Naive B cell (primary cell): ENCODE data around the gene TRIM58. TPM values are rescaled to one million over a fixed set of nuclear protein-coding genes. Genes with fewer than 3 reads are reported as not detected.

Experiments used
- ATAC-seq, 2 donors: fragments of 150-1000 bp; cut with Tn5 transposase; 2 replicates each; pipeline ENCODE4 v1.10.0; 2021; ENCODE audit warnings: low read depth in 2 of 2, mild to moderate bottlenecking in 2 of 2, moderate library complexity in 2 of 2
- DNase-seq: peaks from one replicate; pipeline ENCODE4 v3.0.0; 2022
- H3K27ac Mint-ChIP-seq, 6 donors: one replicate each; pipeline ENCODE4 v1.8.0; 2020 to 2022; ENCODE audit warnings: mild to moderate bottlenecking in 6 of 6, mixed read lengths in 6 of 6, moderate library complexity in 5 of 6, inconsistent platforms in 2 of 6
- H3K27me3 Mint-ChIP-seq, 3 donors: one replicate each; pipeline ENCODE4 v1.8.0; 2021 to 2022; ENCODE audit warnings: mixed read lengths in 3 of 3, mild to moderate bottlenecking in 1 of 3
- H3K36me3 Mint-ChIP-seq, 2 donors: one replicate each; pipeline ENCODE4 v1.8.0; 2020 to 2022; ENCODE audit warnings: mixed read lengths in 2 of 2, inconsistent platforms in 1 of 2, mild to moderate bottlenecking in 1 of 2
- H3K4me1 Mint-ChIP-seq, 3 donors: one replicate each; pipeline ENCODE4 v1.8.0; 2020 to 2022; ENCODE audit warnings: mixed read lengths in 3 of 3, inconsistent platforms in 1 of 3, mild to moderate bottlenecking in 1 of 3, moderate library complexity in 1 of 3
- H3K4me3 Mint-ChIP-seq, 8 donors: one replicate each; pipeline ENCODE4 v1.8.0; 2020 to 2022; ENCODE audit warnings: mild to moderate bottlenecking in 8 of 8, mixed read lengths in 8 of 8, moderate library complexity in 8 of 8, inconsistent platforms in 2 of 8
- H3K9me3 Mint-ChIP-seq, 7 donors: one replicate each; pipeline ENCODE4 v1.8.0; 2020 to 2022; ENCODE audit warnings: mixed read lengths in 7 of 7, mild to moderate bottlenecking in 5 of 7, inconsistent platforms in 2 of 7, moderate library complexity in 1 of 7
- polyA plus RNA-seq, 6 donors: library from polyadenylated mRNA; unstranded; fragments of 300-500 nt; fragmentation: Illumina TruSeq; gene quantifications; one replicate each; pipeline ENCODE4 v1.2.3, GENCODE V29; 2021; ENCODE audit warnings: low read depth in 6 of 6

Gene TRIM58
- polyA plus RNA-seq, 6 donors from 2014 or later, result 2.2 to 6.2 (median 4.7) TPM

GRCh38 chr1:247905910-247906503 is 49.0 kb downstream of the TRIM58 start:
- ATAC-seq (peak; percentile 86 to 87), DNase-seq (peak; percentile 5)
- Mint-ChIP-seq H3K27me3 (no peaks in the 10 kb centered on the region), H3K4me1 (peaks cover 10 to 34% (median 31%) of the 10 kb centered on the region in 3 donors), H3K27ac (peak overlapping the region; percentile 67 to 97 (median 90)), H3K9me3 (peaks cover 6 to 21% (median 16%) of the 10 kb centered on the region in 7 donors), H3K4me3 (peak overlapping the region; percentile 82 to 95 (median 92)), H3K36me3 (peaks cover 4 to 16% of the 10 kb centered on the region in 2 donors)

GRCh38 chr1:247906504-247907047 is 49.6 kb downstream of the TRIM58 start:
- DNase-seq (peak; percentile 14), ATAC-seq (peak; percentile 52 to 55)
- Mint-ChIP-seq H3K27me3 (no peaks in the 10 kb centered on the region), H3K36me3 (peaks cover 4 to 16% of the 10 kb centered on the region in 2 donors), H3K4me1 (peaks cover 10 to 34% (median 31%) of the 10 kb centered on the region in 3 donors), H3K4me3 (peak overlapping the region; percentile 82 to 95 (median 92)), H3K27ac (peak overlapping the region; percentile 67 to 97 (median 90)), H3K9me3 (peaks cover 6 to 21% (median 16%) of the 10 kb centered on the region in 7 donors)

- H3K27ac Mint-ChIP-seq, result peak overlapping the region in 1 of 6 donors; percentile 11
- no peak for ATAC-seq
Measured at GRCh38 chr1:247908766-247909165, 51.8 kb downstream of the TRIM58 start.

GRCh38 chr1:247913786-247914185 is 56.8 kb downstream of the TRIM58 start:
- Mint-ChIP-seq H3K27me3 (no peaks in the 10 kb centered on the region), H3K36me3 (no peaks in the 10 kb centered on the region), H3K9me3 (no peaks in the 10 kb centered on the region), H3K4me1 (no peaks in the 10 kb centered on the region), H3K27ac (no peak overlapping the region), H3K4me3 (no peak overlapping the region)
- ATAC-seq, result no peak
- DNase-seq, result no peak

More at GRCh38 chr1:247908766-247909165, 51.8 kb downstream of the TRIM58 start:
- H3K36me3 Mint-ChIP-seq, result peaks cover 0 to 13% of the 10 kb centered on the region in 2 donors
- peak overlapping the region in 1 of 8 donors; percentile 61 for H3K4me3 Mint-ChIP-seq
- peaks cover 6 to 17% (median 12%) of the 10 kb centered on the region in 7 donors for H3K9me3 Mint-ChIP-seq
- no peak for DNase-seq
- peaks cover 10 to 34% (median 31%) of the 10 kb centered on the region in 3 donors for H3K4me1 Mint-ChIP-seq
- H3K27me3 Mint-ChIP-seq, result no peaks in the 10 kb centered on the region

GRCh38 chr1:247914941-247915662 is 58.1 kb downstream of the TRIM58 start:
- Mint-ChIP-seq H3K4me1 (no peaks in the 10 kb centered on the region), H3K4me3 (no peak overlapping the region), H3K27ac (peak overlapping the region in 1 of 6 donors; percentile 34), H3K9me3 (no peaks in the 10 kb centered on the region), H3K27me3 (no peaks in the 10 kb centered on the region), H3K36me3 (no peaks in the 10 kb centered on the region)
- DNase-seq (no peak), ATAC-seq (no peak)

- ATAC-seq (no peak), DNase-seq (no peak)
- Mint-ChIP-seq H3K9me3 (no peaks in the 10 kb centered on the region), H3K27me3 (no peaks in the 10 kb centered on the region), H3K4me1 (no peaks in the 10 kb centered on the region), H3K36me3 (no peaks in the 10 kb centered on the region), H3K27ac (no peak within 1 kb of the TSS), H3K4me3 (no peak within 1 kb of the TSS)
Measured at GRCh38 chr1:247919952-247920351, 63.0 kb downstream of the TRIM58 start, which contains the start of gene OR2T8. Gene OR2T8, plus strand, starts transcription at chr1:247920252. Its CDS starts 766 bp downstream, at chr1:247921018.

- Mint-ChIP-seq H3K27me3 (no peaks in the 10 kb centered on the region), H3K36me3 (no peaks in the 10 kb centered on the region), H3K9me3 (no peaks in the 10 kb centered on the region), H3K4me3 (no peak overlapping the region), H3K27ac (no peak overlapping the region), H3K4me1 (no peaks in the 10 kb centered on the region)
- DNase-seq (no peak), ATAC-seq (no peak)
Measured at GRCh38 chr1:247923941-247924340, 67.0 kb downstream of the TRIM58 start.

- H3K9me3 Mint-ChIP-seq, result no peaks in the 10 kb centered on the region
- H3K27ac Mint-ChIP-seq, result peak within 1 kb of the TSS in 1 of 6 donors; percentile 18
- H3K27me3 Mint-ChIP-seq, result no peaks in the 10 kb centered on the region
- DNase-seq, result no peak
- no peaks in the 10 kb centered on the region for H3K4me1 Mint-ChIP-seq
- H3K4me3 Mint-ChIP-seq, result no peak within 1 kb of the TSS
- H3K36me3 Mint-ChIP-seq, result no peaks in the 10 kb centered on the region
- ATAC-seq, result no peak
Measured at GRCh38 chr1:247924868-247925267, 67.9 kb downstream of the TRIM58 start, which contains the start of gene OR2AJ1. Gene OR2AJ1, plus strand, starts transcription at chr1:247924889. Its CDS starts 8,880 bp downstream, at chr1:247933769.

Other genes starting within 250 kb of the TRIM58 start
- not detected for gene OR13G1, start 177.4 kb upstream of the TRIM58 start, polyA plus RNA-seq
- not detected for gene OR6F1, start 140.5 kb upstream of the TRIM58 start, polyA plus RNA-seq
- gene OR14K1, start 118.6 kb upstream of the TRIM58 start, polyA plus RNA-seq, result not detected
- not detected for gene OR14A2, start 109.0 kb upstream of the TRIM58 start, polyA plus RNA-seq
- not detected for gene OR1C1, start 96.6 kb upstream of the TRIM58 start, polyA plus RNA-seq
- not detected for gene OR14A16, start 33.1 kb upstream of the TRIM58 start, polyA plus RNA-seq
- gene OR11L1, start 15.3 kb upstream of the TRIM58 start, polyA plus RNA-seq, result not detected
- 10 to 100 TPM in 1 of 6 donors, 1 to 10 TPM in 3, under 1 TPM in 2; 0.67 to 10.6 (median 2.0) TPM for gene OR2W3, start 38.4 kb downstream of the TRIM58 start, polyA plus RNA-seq
- under 1 TPM in 1 of 6 donors, not detected in 5; 0.43 TPM for gene OR2T8, start 63.1 kb downstream of the TRIM58 start, polyA plus RNA-seq
- not detected for gene OR2AJ1, start 67.7 kb downstream of the TRIM58 start, polyA plus RNA-seq
- under 1 TPM in 2 of 6 donors, not detected in 4; 0.51 to 0.74 TPM for gene OR2L8, start 91.7 kb downstream of the TRIM58 start, polyA plus RNA-seq
- gene OR2AK2, start 108.0 kb downstream of the TRIM58 start, polyA plus RNA-seq, result not detected
- not detected for gene OR2L5, start 156.5 kb downstream of the TRIM58 start, polyA plus RNA-seq
- gene OR2L2, start 172.9 kb downstream of the TRIM58 start, polyA plus RNA-seq, result 1 to 10 TPM in 1 of 6 donors, under 1 TPM in 4, not detected in 1; 0.16 to 1.7 (median 0.74) TPM
- under 1 TPM in 1 of 6 donors, not detected in 5; 0.12 TPM for gene OR2L3, start 189.6 kb downstream of the TRIM58 start, polyA plus RNA-seq
- gene OR2L13, start 238.0 kb downstream of the TRIM58 start, polyA plus RNA-seq, result 1 to 10 TPM in 2 of 6 donors, under 1 TPM in 3, not detected in 1; 0.27 to 1.7 (median 0.61) TPM